HepG2 (cell line): Measurements from ENCODE around the gene SNRNP48.

Source experiments
- MAFG ChIP-seq: sonication (generic); formaldehyde crosslinking; IDR thresholded peaks from 2 replicates; pipeline ENCODE4 v1.5.1; 2020; ENCODE audit warnings: mild to moderate bottlenecking, missing genetic modification reagents
- ZNF512 ChIP-seq: sonication (generic); formaldehyde crosslinking; IDR thresholded peaks from 2 replicates; pipeline ENCODE4 v1.4.0; 2020; ENCODE audit warnings: mild to moderate bottlenecking, missing genetic modification reagents

GRCh38 chr6:7615611-7616383, 25.8 kb downstream of the SNRNP48 start:
- TF ChIP-seq ZNF512 (CRISPR knock-in tag) = no peak
- TF ChIP-seq MAFG (CRISPR knock-in tag) = no peak
